Glomerular endothelial cell (primary cell): Measurements from ENCODE around the gene HTR5A. TPM values are rescaled to one million over a fixed set of nuclear protein-coding genes. Genes with fewer than 3 reads are reported as not detected.

ENCODE experiments used
- DNase-seq: peaks from one replicate; pipeline ENCODE4 v3.0.0-alpha.2; 2011; ENCODE audit warnings: low read depth, low spot score; ENCODE audit errors: extremely low read depth
- total RNA-seq: library from RNA; depleted of rRNA; stranded (reverse); fragments of >200 nt; gene quantifications from 2 replicates; pipeline ENCODE4 v1.2.3, GENCODE V29; 2015

HTR5A gene
- total RNA-seq, 1 donor from 2014 or later = not detected

GRCh38 chr7:155084969-155085368 is 14.8 kb downstream of the HTR5A start:
- DNase-seq = no peak

GRCh38 chr7:155090684-155091083 is 20.6 kb downstream of the HTR5A start:
- DNase-seq = no peak

GRCh38 chr7:155093596-155093995 is 23.5 kb downstream of the HTR5A start:
- DNase-seq = no peak

- DNase-seq = no peak
Observed at GRCh38 chr7:155094636-155095135, 24.6 kb downstream of the HTR5A start.

DNA sequence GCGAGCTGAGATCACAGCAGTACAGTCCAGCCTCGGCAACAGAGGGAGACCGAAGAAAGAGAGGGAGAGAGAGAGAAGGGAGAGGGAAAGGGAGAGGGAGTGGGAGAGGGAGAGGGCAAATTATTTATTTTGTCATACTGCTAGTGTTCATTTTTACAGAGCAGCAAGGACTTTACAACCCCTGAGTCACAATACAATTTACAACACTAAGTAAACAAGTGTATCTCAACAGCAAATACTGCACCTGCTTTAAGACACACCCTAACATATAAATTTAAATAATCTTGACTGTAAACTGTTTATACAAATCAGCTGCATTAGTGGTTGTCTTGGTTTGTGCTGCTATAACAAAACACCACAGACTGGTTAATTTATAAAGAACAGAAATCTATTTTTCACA is 27.2 kb downstream of the HTR5A start:
- no peak for DNase-seq

DNA sequence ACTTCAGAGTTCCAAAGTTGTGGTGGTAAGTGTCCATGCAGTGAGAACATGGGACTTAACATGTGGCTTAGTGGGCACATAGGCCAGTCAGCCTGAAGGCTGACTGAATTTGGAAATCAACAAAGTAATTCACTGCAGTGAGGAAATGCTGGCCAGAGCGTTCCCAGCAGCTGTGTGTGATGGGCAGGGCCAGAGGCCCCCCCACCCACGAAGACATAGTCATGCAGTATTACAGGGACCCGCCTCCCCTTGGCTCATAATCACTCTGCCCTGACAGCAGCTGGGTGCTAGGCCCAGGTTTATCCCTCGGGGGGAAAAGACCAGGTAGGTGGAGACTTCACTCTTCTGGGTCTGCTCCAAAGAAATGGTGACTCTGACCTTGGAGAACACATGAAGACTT is 33.7 kb downstream of the HTR5A start:
- no peak for DNase-seq

DNA sequence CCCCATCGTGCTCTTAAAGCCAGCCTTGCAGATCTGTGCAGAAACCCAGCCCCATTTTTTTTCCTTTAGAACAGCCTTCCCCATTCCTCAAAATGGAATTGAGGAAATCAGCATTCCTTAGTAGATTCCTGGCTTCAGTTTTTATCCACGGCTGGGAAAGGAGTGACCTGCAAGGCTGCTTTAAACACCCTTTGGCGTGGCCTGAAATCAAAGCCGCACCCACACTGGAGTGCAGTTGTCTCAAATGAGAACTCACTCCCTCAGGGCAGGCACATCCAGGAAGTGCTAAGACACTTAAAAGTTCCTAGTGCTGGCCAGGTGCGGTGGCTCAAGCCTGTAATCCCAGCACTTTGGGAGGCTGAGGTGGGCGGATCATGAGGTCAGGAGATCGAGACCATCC is 34.8 kb downstream of the HTR5A start:
- no peak for DNase-seq

DNA sequence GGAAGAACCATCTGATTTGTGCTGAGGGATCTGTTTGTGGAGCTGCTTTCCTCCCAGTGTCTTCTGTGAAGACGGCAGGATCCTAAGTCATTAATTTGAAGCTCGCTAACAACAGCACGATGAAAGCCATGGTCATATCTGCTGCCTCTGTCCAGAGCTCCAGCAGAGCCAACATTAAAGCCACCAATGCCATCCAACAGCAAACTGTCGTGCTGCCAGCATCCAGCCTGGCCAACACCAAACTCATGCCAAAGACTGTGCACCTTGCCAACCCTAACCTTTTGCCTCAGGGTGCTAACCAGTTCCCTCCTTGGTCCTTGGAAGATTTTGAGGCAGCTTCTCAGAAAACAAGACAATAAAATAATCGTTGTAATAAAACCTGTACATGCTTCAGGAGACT is 36.2 kb downstream of the HTR5A start:
- no peak for DNase-seq

DNA sequence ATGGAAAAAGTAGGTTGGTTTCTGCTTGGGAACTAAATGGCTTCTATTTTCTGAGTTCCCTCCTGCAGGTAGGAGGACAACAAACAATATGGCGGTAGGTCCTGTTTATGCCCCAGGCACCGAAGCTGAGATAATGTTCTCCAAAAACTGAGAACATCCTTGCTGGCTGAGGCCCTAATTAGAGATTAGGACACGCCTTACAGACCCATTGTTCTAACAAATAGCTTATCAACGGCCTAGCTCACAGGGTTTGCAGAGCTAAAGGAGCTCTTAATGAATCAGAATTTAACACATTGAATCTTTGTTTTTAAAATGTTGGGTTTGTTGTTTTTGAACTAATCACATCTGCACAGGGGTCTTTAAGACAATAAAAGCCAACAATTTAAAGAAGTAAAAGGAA is 37.0 kb downstream of the HTR5A start:
- no peak for DNase-seq

- DNase-seq = no peak
Observed at GRCh38 chr7:155108144-155108901, 38.2 kb downstream of the HTR5A start.

GRCh38 chr7:155109121-155109520 is 39.0 kb downstream of the HTR5A start:
- no peak for DNase-seq

DNA sequence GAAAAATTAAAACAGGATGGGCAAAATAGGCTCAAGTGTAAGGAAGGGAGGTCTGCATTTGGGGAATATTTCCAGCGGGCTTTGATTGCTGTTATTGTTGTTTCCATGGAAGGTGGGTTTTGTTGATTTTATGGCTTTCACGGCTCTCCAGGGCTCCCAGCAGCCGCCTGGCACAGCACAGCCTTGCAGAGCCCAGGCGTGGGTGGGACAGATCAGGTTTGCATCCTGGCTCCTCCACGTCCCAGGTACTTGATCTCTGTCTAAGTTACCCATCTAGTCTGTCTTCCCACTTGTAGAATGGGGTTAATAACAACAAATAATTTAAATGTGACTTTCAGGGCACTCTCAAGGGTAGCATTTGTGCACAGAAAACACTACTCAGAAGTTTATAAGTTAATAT is 45.2 kb downstream of the HTR5A start:
- DNase-seq = no peak

DNA sequence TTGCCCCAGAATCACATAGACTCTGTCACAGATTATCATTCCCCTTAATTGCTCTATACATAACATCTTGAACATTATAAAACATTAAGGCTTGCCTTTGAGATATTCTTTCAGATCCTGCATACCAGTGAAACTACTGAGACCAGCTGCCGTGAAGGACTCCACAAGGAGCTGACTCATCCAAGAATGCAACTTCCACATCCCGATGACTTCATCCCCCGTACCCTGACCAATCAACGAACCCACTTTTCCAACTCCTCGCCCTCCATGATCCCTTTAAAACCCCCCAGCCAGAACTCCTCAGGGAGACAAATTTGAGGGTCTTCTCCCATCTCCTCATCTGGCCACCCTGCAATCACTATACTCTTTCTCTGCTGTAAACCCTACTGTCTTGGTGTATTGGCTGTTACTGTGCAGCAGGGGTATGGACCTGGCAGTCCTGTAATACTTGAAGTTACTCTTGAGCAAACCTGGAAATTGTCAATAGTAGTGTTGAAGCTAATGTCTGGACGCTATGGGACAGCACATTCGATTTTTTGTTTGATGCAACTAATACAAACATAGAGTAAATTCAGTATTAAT is 49.8 kb downstream of the HTR5A start:
- no peak for DNase-seq

DNA sequence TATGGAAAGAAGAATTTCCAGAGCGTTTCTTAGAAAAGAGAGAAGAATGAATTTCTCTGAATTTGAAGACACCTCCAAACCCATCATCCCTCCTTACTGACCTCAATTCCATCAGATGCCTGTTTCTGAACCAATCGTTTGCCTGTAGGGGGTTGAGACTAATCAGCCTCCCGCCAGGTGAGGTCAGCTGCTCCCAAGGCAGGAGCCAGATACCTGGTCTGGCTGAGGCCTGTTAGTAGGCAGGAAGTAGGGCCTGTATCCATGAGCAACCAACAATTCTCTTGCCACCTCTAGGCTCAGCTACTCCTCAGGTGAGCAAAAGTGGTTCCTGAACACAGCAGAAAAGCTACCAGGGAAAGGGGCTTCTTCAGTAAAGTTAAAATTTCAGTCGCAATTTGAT is 50.3 kb downstream of the HTR5A start:
- no peak for DNase-seq

DNA sequence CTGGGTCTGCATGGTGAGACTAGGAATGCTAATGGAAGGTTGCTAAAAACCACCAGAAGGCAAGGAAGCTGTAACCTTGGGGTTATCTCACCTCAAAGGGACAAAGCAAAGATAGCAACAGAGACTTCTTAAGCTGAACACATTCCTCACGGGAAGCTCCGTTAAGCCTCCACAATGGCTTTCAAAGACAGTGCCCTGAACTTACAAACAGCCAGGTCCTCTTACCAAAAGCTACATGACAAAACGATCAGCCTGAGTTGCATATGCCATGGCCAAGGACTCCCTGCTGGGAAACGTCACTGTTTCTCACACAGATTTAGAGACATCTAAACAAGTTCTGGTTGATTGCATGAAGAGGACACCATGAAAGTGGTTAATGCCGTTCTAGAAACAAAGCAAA is 52.7 kb downstream of the HTR5A start:
- DNase-seq = no peak

GRCh38 chr7:155123413-155123812 is 53.3 kb downstream of the HTR5A start:
- DNase-seq = no peak

- DNase-seq = no peak
Observed at GRCh38 chr7:155124706-155125105, 54.6 kb downstream of the HTR5A start.

DNA sequence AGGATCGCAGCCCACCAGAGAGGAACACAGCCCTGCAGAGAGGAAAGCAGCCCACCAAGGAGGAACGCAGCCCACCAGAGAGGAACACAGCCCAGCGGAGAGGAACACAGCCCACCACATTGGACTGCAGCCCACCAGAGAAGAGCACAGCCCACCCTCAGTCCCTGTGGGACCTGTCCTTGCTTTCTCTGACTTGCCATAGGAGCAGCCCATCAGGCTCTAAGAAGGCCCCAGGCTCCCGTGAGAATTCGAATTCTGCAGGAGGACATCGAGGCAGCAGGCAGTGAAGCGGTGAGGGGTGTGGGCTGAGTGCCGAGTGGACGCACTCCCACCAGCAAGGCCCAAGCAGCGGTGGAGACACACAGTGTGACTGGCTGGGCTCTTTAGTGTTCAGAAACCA is 59.1 kb downstream of the HTR5A start:
- no peak for DNase-seq

DNA sequence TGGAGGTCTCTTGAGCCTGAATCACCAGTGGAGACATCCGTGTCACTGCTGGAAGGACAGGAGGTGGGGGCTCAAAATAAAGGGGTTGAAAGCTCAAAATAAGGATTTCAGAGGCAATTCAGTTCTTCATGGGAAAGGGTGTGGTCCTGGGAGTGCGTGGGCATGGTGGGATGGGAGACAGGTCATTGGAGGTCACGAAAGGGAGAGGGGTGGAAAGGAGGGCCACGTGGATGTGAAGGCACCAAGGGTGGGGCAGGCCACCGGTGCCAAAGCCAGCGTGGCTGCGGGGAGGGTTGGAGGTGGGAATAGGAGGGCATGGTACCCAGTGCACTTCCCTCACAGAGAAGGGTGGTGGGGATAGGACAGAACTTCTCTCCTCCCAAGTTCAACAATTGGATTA is 59.7 kb downstream of the HTR5A start:
- DNase-seq = no peak

DNA sequence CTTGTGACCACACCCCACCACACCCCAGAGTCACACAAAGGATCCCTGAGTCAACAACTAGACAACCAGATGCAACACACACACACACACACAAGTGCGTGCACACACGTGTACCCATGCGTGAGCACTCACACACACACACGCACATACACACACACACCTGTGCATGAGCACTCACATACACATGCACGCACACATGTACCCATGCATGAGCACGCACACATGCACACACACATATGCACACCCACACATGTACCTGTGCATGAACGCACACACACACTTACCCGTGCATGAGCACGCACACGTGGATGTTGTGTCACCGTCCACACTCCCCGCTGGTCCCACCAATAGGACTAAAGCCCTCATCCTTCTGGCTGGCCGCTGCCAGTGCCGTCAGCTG is 60.4 kb downstream of the HTR5A start:
- DNase-seq = no peak

DNA sequence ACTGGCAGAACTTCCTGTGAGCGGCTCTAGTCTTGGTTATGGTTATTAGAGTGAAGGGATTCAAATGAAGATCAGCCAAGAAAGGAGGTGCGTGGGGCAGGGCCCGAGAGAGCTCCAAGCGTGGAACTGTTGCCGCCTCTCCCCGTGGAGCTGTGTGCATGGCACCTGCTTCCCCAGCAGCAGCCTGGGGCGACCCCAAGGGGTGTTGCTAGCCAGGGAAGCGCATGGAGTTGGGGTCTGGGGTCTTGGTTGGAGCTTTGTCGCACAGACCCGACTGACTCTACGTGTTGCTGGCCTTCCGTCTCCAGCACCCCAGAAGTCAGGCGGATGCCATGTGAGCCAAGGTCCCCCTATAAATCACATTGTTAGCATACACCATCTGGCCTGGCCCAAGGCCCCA is 61.0 kb downstream of the HTR5A start:
- DNase-seq = no peak

- no peak for DNase-seq
Observed at GRCh38 chr7:155132431-155132830, 62.3 kb downstream of the HTR5A start.
